Measurements from ENCODE around the gene ASPG. TPM values are rescaled to one million over a fixed set of nuclear protein-coding genes. Genes with fewer than 3 reads are reported as not detected.

Gene ASPG
- total RNA-seq, 2 experiments from 2014 or later = not detected

GRCh38 chr14:104145826-104146601 is 60.5 kb downstream of the ASPG start:
- ChIA-PET CTCF (no interaction called here), POLR2A (no interaction called here)
- Mint-ChIP-seq H3K36me3 (ENCODE audit: low read depth) (no peaks in the 10 kb centered on the region), H3K4me1 (ENCODE audit: low read depth) (no peaks in the 10 kb centered on the region), H3K27ac (no peak overlapping the region), H3K9me3 (no peaks in the 10 kb centered on the region), H3K27me3 (no peaks in the 10 kb centered on the region), H3K4me3 (no peak overlapping the region)
- ATAC-seq = no peak
- DNase-seq = no peak
- no peak for TF ChIP-seq CTCF (IDR thresholded peaks at IDR 0.05)
- intact Hi-C loops (cut with micrococcal nuclease) = loop anchor here (10.0 kb wide), 1 partner anchor 419 kb away; no protein-coding TSS in a partner anchor

- no peak overlapping the region for H3K27ac Mint-ChIP-seq
- intact Hi-C loops (cut with micrococcal nuclease) = loop anchor here (10.0 kb wide), 1 partner anchor 418 kb away; no protein-coding TSS in a partner anchor
- no peaks in the 10 kb centered on the region for H3K4me1 Mint-ChIP-seq (ENCODE audit: low read depth)
- no peak overlapping the region for H3K4me3 Mint-ChIP-seq
- POLR2A ChIA-PET = no interaction called here
- no peaks in the 10 kb centered on the region for H3K27me3 Mint-ChIP-seq
- no peak for TF ChIP-seq CTCF (IDR thresholded peaks at IDR 0.05)
- H3K9me3 Mint-ChIP-seq = no peaks in the 10 kb centered on the region
- H3K36me3 Mint-ChIP-seq (ENCODE audit: low read depth) = no peaks in the 10 kb centered on the region
- CTCF ChIA-PET = no interaction called here
- ATAC-seq (no peak), DNase-seq (no peak)
Observed at GRCh38 chr14:104146651-104147345, 61.3 kb downstream of the ASPG start.

- POLR2A ChIA-PET = no interaction called here
Observed at GRCh38 chr14:104147346-104148125, 62.0 kb downstream of the ASPG start.

GRCh38 chr14:104148433-104149277 is 63.2 kb downstream of the ASPG start:
- no peak overlapping the region for H3K4me3 Mint-ChIP-seq
- TF ChIP-seq CTCF (IDR thresholded peaks at IDR 0.05) = no peak
- DNase-seq (no peak), ATAC-seq (no peak)
- no peaks in the 10 kb centered on the region for H3K36me3 Mint-ChIP-seq (ENCODE audit: low read depth)
- intact Hi-C loops (cut with micrococcal nuclease) = loop anchor here (10.0 kb wide), 1 partner anchor 416 kb away; no protein-coding TSS in a partner anchor
- ChIA-PET POLR2A (no interaction called here), CTCF (no interaction called here)
- H3K27ac Mint-ChIP-seq = no peak overlapping the region
- no peaks in the 10 kb centered on the region for H3K27me3 Mint-ChIP-seq
- no peaks in the 10 kb centered on the region for H3K4me1 Mint-ChIP-seq (ENCODE audit: low read depth)
- H3K9me3 Mint-ChIP-seq = no peaks in the 10 kb centered on the region

More at GRCh38 chr14:104147346-104148125, 62.0 kb downstream of the ASPG start:
- ATAC-seq = no peak
- no peaks in the 10 kb centered on the region for H3K4me1 Mint-ChIP-seq (ENCODE audit: low read depth)
- no peaks in the 10 kb centered on the region for H3K9me3 Mint-ChIP-seq
- no peak overlapping the region for H3K4me3 Mint-ChIP-seq
- H3K27ac Mint-ChIP-seq = no peak overlapping the region
- H3K36me3 Mint-ChIP-seq (ENCODE audit: low read depth) = no peaks in the 10 kb centered on the region
- H3K27me3 Mint-ChIP-seq = no peaks in the 10 kb centered on the region
- TF ChIP-seq CTCF (IDR thresholded peaks at IDR 0.05) = no peak
- intact Hi-C loops (cut with micrococcal nuclease) = loop anchor here (10.0 kb wide), 1 partner anchor 417 kb away; no protein-coding TSS in a partner anchor
- no peak for DNase-seq
- CTCF ChIA-PET = interaction anchor here (0.7 kb wide), 1 partner anchor 186 kb away, joined by 3 read pairs; no protein-coding TSS in a partner anchor
